ENCODE measurements around the gene CD52.

GRCh38 chr1:26289158-26290059, 28.3 kb upstream of the CD52 start:
- TF ChIP-seq CTCF (conservative IDR thresholded peaks at IDR 0.05; ENCODE audit: low read depth, low read length) (no peak), EZH2 (IDR thresholded peaks at IDR 0.05; ENCODE audit: borderline replicate concordance, low read depth, low read length, poor library complexity, severe bottlenecking) (no peak)

Data from A673 (cell line).